ENCODE data around the gene RGS3.

DNA sequence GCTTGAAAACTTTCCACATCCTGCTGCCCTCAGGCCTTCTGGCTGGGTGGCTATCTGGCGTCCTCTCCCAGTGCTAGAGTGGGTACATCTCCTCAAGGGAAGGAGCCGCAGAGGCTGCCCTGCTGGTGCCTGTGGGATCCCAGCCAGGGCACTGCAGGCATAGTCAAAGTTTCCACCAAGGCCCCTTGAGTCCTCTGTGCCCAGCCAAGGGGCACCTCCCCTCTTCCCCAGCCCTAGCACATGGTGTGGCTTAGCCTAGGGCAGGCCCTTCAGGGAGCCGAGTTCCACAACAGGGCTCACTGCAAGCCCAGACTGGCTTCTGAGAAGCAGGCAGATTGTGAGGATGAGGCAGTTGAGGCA is 103.2 kb downstream of the RGS3 start:
- TF ChIP-seq, protein P1, sequence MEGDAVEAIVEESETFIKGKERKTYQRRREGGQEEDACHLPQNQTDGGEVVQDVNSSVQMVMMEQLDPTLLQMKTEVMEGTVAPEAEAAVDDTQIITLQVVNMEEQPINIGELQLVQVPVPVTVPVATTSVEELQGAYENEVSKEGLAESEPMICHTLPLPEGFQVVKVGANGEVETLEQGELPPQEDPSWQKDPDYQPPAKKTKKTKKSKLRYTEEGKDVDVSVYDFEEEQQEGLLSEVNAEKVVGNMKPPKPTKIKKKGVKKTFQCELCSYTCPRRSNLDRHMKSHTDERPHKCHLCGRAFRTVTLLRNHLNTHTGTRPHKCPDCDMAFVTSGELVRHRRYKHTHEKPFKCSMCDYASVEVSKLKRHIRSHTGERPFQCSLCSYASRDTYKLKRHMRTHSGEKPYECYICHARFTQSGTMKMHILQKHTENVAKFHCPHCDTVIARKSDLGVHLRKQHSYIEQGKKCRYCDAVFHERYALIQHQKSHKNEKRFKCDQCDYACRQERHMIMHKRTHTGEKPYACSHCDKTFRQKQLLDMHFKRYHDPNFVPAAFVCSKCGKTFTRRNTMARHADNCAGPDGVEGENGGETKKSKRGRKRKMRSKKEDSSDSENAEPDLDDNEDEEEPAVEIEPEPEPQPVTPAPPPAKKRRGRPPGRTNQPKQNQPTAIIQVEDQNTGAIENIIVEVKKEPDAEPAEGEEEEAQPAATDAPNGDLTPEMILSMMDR (IDR thresholded peaks at IDR 0.05): no peak
- TF ChIP-seq POLR2A (IDR thresholded peaks at IDR 0.05): no peak
